GM19372 (cell line): ENCODE data around the gene MYLK4.

Experiments
- ATAC-seq: cut with Tn5 transposase; IDR thresholded peaks from one replicate; pipeline ENCODE4 v1.9.1; 2021; ENCODE audit warnings: mild to moderate bottlenecking, low read depth, moderate library complexity; ENCODE audit not compliant: unreplicated experiment

The MYLK4 gene

GRCh38 chr6:2750832-2751231, at the start of gene MYLK4:
TSS of gene MYLK4 (minus strand) at chr6:2750922. CDS start at chr6:2749294, 1,628 bp downstream.
- no peak for ATAC-seq

GRCh38 chr6:2799936-2800527, 49.3 kb upstream of the MYLK4 start:
- no peak for ATAC-seq

DNA sequence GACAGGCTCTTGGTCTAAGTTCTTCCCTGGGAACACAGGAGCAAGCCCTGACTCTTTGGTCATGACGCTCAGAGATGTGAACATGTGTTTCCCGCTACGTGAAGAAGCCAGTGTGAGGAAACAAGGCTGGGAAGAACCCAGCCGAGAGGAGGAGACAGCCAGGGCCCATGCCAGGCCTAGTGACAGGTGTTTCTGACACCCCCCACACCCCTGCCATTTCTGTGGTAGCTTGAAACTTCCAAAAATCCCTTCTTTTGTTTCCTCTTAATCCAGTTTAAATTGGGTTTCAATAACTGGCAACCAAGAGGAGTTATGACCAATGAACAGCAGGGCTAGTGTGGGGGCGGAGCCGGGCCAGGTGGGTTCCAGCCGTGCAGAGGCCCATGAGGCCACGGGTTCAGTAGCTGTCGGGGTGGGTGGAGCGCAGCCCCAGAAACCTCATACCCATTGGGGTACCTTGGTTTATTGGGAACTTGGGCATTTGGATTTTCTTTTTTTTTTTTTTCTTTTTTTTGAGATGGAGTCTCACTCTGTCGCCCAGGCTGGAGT, 47.9 kb upstream of the MYLK4 start:
- no peak for ATAC-seq

DNA sequence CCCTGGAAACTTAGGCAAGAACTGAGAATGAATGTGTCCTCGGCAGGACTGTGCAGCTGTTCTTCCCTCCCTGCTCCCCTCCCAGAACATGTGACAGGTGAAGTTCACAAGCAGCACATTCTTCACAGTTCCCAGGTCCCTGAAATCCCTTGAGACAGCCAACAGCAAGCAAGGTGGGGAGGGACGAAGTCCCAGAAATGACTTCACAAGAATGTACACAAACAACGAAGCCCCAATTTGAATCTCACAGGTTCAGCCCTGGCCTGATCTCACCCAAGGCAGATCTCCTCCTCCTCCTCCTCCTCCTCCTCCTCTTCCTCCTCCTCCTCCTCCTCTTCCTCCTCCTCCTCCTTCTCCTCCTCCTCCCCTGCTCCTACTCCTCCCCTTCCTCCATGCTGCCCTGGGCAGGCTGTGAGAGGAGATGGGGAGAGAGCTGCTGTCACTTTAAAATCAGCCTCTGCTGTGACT, 46.9 kb upstream of the MYLK4 start:
- no peak for ATAC-seq

DNA sequence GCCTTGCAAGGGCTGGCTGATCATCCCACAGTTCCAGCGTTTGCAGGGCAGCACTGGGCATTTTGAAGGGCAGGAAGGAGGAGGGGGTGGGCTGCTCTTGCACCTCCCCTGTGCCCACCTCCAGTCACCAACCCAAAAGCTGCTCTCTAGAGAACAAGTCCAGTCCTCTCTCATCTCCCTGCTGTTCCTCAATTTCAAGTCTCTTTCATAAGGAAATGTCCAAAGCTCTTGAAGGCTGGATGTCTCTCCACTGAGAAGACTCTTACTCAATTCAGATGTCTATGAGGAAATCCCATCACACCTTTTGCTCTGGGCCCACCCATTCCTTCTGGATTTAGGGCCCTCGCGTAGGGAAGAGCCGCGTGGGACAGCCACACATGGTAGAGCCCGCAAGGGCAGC, 46.1 kb upstream of the MYLK4 start:
- no peak for ATAC-seq

DNA sequence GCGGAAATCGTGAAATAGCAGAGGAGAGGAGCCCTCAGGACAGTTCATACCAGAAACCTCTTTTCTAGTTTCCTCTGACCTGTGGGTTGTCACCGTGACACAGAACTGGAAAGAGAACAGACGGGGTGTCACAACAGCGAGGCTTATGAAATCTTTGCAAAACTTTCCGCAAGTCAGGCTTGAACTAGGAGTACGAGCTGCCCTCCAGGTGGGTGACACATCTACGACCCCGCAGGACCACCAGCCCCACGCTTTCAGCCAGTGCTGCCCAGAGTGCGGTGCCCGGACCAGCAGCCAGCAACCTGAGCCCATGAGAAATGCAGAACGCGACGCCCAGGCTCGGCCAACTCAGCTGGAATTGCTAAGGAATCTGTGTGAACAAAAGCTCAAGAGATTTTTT, 45.2 kb upstream of the MYLK4 start:
- no peak for ATAC-seq

DNA sequence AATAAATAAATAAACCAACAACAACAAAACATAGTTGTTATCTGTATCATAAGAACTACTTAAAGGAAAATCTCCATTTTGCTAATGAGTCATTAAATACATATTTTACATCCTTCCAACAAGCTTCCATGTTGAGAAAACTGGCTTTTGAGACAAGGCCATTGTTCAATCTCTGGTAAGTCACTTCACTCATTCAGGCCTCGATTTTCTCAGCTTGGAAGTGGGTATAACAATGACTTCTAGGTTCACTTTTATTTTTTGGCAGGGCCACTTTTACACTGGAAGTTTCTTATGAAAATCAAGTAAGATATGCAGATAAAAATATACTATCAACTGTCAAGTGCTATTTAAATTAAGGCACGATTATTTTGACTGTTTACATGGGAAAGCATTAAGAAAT, 44.4 kb upstream of the MYLK4 start:
- ATAC-seq = no peak

- ATAC-seq = no peak
Observed at GRCh38 chr6:2794171-2794730, 43.5 kb upstream of the MYLK4 start.

DNA sequence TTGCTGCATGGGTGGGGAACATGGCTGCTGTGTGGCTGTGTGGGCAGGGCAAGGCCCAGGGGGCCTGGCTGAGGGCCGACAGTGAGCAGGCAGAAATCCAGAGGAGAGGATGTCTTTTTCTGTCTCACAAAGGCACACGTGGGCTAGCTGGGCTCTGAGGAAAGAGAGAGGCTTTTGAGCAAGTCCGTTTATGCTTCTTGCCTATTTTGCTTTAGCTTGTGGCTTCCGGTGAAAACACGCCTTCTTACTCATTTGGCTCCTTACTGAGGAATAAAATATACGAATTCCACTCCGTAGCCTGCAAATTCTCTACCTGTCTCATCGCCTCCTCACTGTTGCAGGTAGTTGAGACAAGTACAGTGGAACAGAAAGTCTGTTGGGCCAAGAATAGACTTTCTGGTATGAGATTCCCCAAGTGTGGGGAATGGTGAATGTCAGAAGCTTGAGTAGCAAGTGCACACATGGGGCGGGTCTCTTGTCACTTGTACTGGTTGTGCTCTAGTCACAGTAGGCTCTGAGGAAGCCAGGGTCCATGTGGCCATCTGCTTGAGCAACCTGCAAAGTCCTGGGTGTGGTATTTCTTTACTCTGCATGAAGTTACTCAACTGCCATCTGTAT, 42.9 kb upstream of the MYLK4 start:
- no peak for ATAC-seq

DNA sequence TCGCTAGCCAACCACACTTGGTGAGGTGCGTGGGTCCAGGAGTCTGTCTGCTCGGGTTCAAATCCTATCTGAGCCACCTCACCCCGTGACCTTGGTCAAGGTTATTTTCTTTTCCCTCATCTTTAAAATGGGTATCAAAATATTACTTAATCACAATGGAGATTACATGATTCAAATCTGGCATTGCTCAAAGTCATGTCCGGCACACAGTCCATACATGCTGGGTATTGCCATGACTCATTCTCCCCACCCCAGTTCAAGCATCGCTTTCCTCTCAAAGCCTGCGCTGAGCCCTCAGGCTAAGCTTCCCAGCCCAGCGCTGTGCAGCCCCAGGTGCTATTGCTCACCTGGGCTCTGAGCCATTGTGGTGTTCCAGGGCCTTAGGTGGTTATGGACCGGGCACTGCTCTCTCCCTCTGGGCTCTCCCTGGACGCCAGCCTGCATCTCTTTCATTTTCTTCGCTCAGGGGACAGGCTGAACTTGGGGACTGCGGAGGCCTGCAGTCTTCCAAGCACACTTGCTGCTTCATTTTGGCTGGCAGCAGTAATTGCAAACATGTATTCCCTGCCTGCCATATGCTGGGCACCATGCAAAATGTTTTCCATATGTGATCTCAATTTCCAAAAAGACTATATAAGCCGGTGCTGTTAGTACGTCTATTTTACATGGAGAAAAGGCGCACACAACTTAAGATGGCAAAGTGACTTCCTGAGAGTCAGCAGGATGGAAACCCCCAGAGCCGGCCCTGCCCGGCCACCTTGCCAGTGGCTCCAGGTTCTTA, 41.8 kb upstream of the MYLK4 start:
- ATAC-seq = no peak

GRCh38 chr6:2791450-2791974, 40.8 kb upstream of the MYLK4 start:
- ATAC-seq = no peak

GRCh38 chr6:2790588-2791449, 40.1 kb upstream of the MYLK4 start:
- ATAC-seq = no peak

DNA sequence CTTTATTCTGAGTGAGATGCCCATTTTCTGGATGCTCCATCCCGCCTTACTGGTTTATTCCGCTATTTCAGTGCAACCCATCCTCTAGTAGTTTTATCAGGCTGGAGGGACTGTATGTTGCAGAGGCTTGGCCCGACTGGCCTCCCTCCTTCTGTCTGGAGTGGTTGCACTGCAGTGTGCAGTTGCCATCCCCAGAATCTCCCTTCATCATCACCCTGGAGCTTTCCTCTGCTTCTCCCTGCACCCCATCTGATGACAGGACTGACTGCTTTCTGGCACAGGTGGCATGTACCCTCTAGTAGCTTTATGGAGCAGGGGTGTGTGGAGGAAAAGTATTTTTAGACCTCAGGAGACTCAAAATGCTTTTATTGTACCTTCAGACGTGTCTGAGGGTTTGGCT, 35.5 kb upstream of the MYLK4 start:
- no peak for ATAC-seq

DNA sequence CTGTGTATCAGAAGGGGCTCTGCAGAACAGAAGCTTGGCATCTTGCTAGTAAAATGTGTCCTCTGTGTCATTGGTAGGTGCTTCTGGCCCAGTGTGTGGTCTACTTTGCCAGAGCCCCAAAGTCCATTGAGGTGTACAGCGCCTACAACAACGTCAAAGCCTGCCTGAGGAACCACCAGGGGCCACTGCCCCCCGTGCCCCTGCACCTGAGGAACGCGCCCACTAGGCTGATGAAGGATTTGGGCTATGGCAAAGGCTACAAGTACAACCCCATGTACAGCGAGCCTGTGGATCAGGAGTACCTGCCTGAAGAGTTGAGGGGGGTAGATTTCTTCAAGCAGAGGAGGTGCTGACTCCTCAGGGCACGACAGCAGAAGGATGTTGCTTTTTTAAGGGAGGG, 34.2 kb upstream of the MYLK4 start:
- ATAC-seq = no peak

DNA sequence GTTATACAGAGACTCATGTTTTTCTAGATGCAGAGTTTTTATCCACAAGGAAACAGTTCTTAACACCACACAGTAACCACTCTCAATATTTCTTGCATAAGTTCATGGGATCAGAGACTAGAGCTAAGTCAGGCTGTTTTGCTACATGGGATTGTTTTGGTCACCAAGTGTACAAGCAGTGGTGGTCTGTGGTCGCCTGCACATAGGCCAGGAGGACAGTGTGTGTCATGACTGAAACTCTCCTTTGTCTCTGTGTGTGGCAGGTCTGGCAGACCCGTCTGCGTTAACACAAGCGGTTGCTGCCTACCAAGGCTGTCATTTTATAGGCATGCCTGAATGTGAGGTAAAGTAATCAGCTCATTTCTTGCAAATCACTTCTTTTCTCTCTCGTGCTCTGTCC, 33.3 kb upstream of the MYLK4 start:
- no peak for ATAC-seq

DNA sequence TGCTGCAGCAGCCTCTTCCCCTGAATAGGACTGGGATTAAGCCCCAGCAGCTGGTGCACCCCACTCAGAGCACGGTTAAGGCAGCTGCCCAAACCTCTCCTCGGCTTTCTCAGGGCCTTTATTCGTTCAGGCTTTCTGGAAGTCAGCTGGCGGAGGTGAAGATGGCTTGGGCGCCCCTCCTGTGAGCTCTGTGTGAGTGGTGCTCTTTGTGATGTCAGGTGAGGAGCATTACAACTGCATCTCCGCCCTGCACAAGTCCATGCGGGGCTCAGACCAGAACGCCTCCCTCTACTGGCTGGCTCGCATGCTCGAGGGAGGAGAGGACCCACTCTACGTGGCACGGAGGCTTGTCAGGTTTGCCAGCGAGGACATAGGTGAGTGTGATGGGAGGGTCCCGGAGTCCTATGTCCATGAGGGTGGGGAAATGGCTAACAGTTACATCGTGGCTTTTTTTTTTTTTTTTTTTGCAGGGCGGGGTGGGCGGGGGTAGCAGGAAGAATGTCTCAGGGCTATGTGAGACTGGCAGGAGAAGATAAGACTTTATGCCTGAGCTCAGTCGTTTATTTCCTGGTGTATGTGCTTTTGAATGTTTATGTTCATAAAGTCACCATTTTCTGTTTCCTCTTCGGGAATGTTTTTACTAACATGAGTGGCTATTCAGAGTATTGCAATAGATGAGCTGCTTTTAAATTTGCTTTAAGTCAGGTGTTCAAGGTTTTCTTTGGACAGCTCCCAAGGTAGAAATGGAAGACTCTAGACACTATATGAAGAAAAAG, 32.7 kb upstream of the MYLK4 start:
- ATAC-seq = no peak

DNA sequence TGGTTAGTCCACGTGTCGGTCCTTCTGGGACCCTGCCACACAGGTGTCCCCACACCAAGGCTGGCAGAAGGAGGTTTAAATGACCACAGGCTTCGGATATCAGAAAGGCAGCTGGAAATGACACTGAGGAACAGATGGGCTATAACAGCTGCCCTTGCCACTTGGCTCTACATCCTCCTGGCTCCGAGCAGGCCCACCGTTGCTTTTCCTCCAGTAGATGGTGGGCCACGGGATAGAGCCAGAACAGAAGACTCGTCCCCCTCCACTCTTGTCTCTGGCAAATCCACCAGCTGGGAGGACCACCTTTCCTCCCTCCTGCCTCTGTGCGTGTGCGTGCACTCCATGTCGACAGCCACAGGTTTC, 32.1 kb upstream of the MYLK4 start:
- ATAC-seq = no peak

DNA sequence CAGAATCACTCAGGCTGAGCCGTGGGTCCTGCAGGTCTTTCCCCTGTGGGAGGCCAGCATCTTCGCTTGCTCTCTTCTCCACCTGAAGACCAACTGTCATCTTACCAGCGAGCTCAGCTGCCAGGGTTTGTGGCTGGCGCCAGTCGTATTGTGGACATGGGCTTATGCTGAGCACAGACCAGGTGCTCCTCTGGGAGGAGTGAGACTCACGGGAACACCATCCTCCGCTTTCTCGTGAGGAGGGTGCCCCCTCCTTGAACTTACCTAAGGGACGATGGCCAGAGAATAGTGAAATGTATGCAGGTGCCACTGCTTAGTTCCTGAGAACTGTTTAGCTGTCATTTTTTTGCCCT, 31.6 kb upstream of the MYLK4 start:
- no peak for ATAC-seq

GRCh38 chr6:2781685-2782355, 31.1 kb upstream of the MYLK4 start:
- ATAC-seq = no peak
